Superior temporal gyrus (tissue), 1 donor: ENCODE data around the gene SMIM1.

ENCODE experiments used
- DNase-seq: peaks from one replicate; pipeline ENCODE4 v3.0.0-alpha.2; 2016; ENCODE audit errors: extremely low spot score

SMIM1 gene

GRCh38 chr1:3777078-3777547, 4.6 kb downstream of the SMIM1 start:
- DNase-seq: no peak

- no peak for DNase-seq
Measured at GRCh38 chr1:3777647-3778589, 5.4 kb downstream of the SMIM1 start.

DNA sequence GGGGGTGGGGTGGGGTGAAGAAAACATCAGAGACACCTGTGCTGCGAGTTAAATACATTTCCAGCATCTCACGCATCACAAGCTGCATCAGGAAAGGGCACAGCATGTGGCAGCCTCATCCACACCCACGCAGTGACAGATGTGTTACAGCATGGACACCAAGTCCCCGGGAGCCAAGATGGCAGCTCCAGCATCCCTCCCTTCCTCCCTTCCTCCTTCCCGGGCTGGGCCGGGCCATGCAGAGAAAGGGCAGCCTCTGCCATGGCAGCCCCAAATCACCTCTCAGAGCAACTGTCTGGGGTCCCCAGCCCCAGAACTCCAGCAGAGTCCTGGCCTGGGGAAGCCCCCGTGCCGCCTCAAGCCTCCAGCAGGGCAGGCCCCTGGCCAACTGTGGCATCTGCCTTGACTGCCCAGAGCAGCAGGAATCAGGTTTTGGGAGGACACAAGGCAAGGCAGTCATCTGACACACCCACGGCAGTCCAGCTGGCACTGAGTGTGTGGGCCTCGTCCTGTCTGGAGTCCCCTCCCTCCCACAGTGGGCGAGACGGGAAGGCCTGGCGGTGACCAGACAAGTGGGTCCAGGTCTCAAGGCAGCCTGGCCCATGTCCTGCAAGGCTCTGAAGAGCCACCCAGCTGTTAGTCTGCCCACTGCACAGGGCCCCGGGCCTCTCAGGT, 6.2 kb downstream of the SMIM1 start:
- DNase-seq: no peak

DNA sequence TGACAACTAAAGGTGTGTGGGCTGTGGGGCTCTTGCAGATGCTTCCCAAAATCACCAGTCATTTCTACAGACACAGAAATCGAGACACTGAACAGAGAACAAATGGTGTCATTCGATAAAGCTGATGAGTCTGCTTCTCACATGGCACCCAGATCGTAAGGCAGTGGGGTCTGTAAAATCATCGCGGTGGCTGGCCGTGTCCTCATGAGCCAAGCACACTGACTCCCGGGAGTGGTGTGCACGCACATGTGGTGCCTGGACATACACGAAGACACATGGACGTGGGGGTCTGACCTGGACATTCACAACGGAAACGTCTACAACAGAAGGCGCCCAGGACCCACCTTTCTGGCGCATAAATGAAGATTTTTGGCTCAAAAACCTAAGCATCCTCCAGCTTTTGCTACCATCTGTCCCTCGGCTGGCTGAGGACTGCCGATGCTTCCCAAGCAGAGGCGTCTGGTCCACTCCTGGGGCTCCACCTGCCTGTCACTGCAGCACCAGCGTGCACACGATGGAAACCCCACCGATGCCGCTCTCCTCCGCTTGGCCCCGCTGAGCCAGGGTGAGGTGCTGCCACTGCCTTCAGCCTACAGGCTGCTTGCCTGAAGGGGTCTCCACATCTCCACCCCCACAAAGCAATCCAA, 6.8 kb downstream of the SMIM1 start:
- DNase-seq: no peak

- no peak for DNase-seq
Measured at GRCh38 chr1:3779912-3780416, 7.4 kb downstream of the SMIM1 start.

DNA sequence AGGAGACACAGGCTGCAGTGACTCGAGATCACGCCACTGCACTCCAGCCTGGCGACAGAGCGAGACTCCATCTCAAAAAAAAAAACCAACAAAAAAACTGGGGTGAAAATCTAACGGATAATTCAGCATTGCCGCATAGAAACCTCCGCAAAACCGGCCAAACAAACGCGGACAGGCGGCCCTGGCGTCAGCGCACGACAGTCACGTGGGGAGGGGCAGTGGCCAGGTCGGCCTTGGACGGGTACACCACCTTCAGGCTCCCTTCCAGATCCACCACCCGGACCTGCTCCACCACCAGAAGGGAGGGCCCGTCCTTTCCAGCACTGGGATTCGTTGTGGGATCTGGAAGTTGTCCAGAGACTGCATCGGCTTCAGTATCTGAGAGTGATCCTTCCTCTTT, 8.4 kb downstream of the SMIM1 start:
- no peak for DNase-seq

- no peak for DNase-seq
Measured at GRCh38 chr1:3783651-3784474, 11.3 kb downstream of the SMIM1 start.

- no peak for DNase-seq
Measured at GRCh38 chr1:3785045-3785444, 12.5 kb downstream of the SMIM1 start.

- DNase-seq: no peak
Measured at GRCh38 chr1:3785456-3786157, 13.1 kb downstream of the SMIM1 start.

GRCh38 chr1:3786468-3787348, 14.2 kb downstream of the SMIM1 start:
- DNase-seq: no peak

GRCh38 chr1:3787349-3787715, 14.8 kb downstream of the SMIM1 start:
- DNase-seq: no peak

GRCh38 chr1:3787745-3788605, 15.4 kb downstream of the SMIM1 start:
- DNase-seq: no peak

DNA sequence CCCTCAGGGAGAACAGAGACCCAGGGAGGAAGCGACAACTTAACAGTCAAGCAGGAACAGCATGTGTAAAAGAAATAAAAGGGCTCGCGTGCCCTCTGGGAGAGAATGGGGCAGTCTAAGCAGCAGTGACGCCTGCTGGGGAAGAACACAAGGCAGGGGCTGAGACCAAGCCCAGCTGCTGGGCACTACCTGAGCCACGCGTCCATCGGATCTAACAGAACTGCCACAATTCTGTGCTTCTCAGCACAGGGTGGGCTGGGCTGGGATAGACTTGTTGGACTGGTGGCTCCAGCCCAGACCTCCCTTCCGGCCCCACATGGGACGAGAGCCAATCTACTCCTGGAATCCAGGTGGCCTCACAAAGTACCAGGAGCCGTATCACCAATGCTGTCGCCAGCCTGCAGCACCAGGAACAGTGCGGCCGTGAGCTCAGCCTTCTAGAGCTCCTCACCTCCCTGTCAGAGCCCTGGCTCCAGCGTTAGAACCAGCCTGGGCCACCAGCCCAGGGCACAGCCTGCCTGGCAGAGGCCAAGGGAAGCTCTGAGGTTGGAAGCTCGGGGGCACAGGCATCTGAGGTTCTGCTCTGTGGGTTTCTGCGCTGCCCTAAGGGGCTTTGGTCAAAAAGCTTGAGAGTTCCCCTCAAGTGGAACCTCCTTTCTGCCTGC, 16.3 kb downstream of the SMIM1 start:
- DNase-seq: no peak

DNA sequence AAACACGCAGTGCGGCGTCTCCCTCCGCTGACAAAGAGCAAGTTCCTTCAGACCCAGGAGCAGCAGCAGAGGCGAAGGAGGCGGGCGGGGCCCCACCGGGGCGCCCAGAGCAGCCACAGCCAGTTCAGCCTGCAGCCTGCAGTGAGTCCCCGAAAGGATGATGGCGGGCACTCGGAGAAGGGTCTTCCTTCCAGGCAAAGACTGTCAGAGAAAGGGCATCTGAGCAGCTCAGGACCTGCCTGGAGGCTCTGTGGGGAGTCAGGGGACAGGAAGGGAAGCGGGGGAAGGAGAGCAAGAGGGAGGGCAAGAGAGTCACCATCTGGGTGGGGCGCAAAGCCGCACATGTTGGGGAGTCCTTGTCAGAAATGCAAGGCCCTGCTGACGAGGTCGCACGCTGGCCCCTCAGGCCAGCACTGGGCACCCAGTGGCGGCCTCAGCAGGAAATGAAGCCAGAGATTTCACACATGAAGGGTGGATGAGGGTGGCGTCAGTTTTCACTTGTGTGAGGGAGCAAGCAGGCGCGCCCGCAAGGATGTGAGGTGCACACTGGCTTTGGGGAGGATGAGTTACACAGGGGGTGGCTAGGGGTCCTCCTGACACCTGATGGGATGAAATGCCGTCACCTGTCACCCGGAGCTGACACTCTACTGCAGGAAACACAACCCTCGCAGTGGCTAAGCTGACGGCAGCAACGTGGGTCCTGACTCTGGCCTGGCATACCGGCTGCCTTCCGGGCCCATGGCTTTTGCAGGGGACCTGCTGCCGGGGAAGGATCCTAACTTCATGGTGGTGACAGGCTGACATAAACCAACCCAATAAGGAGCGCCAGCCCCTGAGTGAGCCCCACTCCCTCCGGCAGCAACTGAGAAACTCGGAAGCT, 17.1 kb downstream of the SMIM1 start:
- DNase-seq: no peak

GRCh38 chr1:3790500-3790923, 18.0 kb downstream of the SMIM1 start:
- DNase-seq: no peak

- DNase-seq: no peak
Measured at GRCh38 chr1:3790952-3791351, 18.4 kb downstream of the SMIM1 start.
